ENCODE data around the gene GPR45.

GRCh38 chr2:105291981-105292380 lies 50.4 kb downstream of the GPR45 start:
- TF ChIP-seq FOXK2 (IDR thresholded peaks at IDR 0.05) (no peak), ELF4 (IDR thresholded peaks at IDR 0.05) (no peak), HDGF (IDR thresholded peaks at IDR 0.05; ENCODE audit: borderline replicate concordance) (no peak), SUZ12 (IDR thresholded peaks at IDR 0.05) (no peak), SP1 (IDR thresholded peaks at IDR 0.05) (no peak), FOXA1 (IDR thresholded peaks at IDR 0.05) (no peak), L3MBTL2 (conservative IDR thresholded peaks at IDR 0.05) (no peak), ZNF384 (IDR thresholded peaks at IDR 0.05) (no peak), LEF1 (IDR thresholded peaks at IDR 0.05; ENCODE audit: borderline replicate concordance) (no peak), NFRKB (IDR thresholded peaks at IDR 0.05) (no peak)

All from HEK293T (cell line).